ENCODE measurements around the gene RIN2.
"Not testable (repeated sequence)": the region's sequence is repeated elsewhere in the genome, so short reads cannot be mapped to it uniquely, and the experiment has no call there.

RIN2 gene

GRCh38 chr20:19747903-19748302 is 10.2 kb upstream of the RIN2 start:
- Histone ChIP-seq H3K36me3 (no peaks in the 10 kb centered on the region), H3K4me3 (ENCODE audit: low read depth, low read length) (no peak overlapping the region), H3K9me3 (no peaks in the 10 kb centered on the region; the same call in none of the 2 replicates), H3K27me3 (peaks cover 20% of the 10 kb centered on the region), H3K4me1 (no peaks in the 10 kb centered on the region)
- DNase-seq, result no peak
- no peak for TF ChIP-seq CTCF (IDR thresholded peaks at IDR 0.05; ENCODE audit: low read depth, low read length)

- no peak for TF ChIP-seq CTCF (IDR thresholded peaks at IDR 0.05; ENCODE audit: low read depth, low read length)
- no peaks in the 10 kb centered on the region; the same call in none of the 2 replicates for H3K9me3 ChIP-seq
- H3K4me3 ChIP-seq (ENCODE audit: low read depth, low read length), result no peak overlapping the region
- H3K27me3 ChIP-seq, result peaks cover 25% of the 10 kb centered on the region
- no peaks in the 10 kb centered on the region for H3K36me3 ChIP-seq
- no peak for DNase-seq
- no peaks in the 10 kb centered on the region for H3K4me1 ChIP-seq
These were observed 9.4 kb upstream of the RIN2 start for GRCh38 chr20:19748681-19749080.

- no peak for TF ChIP-seq CTCF (IDR thresholded peaks at IDR 0.05; ENCODE audit: low read depth, low read length)
- H3K27me3 ChIP-seq, result peaks cover 26% of the 10 kb centered on the region
- DNase-seq, result no peak
- no peak overlapping the region for H3K4me3 ChIP-seq (ENCODE audit: low read depth, low read length)
- H3K4me1 ChIP-seq, result no peaks in the 10 kb centered on the region
- no peaks in the 10 kb centered on the region; the same call in 1 of the 2 replicates for H3K9me3 ChIP-seq
- H3K36me3 ChIP-seq, result no peaks in the 10 kb centered on the region
These were observed 8.4 kb upstream of the RIN2 start for GRCh38 chr20:19749618-19750071.

GRCh38 chr20:19750101-19750606 is 7.9 kb upstream of the RIN2 start:
- Histone ChIP-seq H3K4me1 (no peaks in the 10 kb centered on the region), H3K4me3 (ENCODE audit: low read depth, low read length) (no peak overlapping the region), H3K27me3 (peaks cover 24% of the 10 kb centered on the region), H3K9me3 (no peaks in the 10 kb centered on the region; the same call in 1 of the 2 replicates), H3K36me3 (no peaks in the 10 kb centered on the region)
- TF ChIP-seq CTCF (IDR thresholded peaks at IDR 0.05; ENCODE audit: low read depth, low read length), result no peak
- no peak for DNase-seq

- TF ChIP-seq CTCF (IDR thresholded peaks at IDR 0.05; ENCODE audit: low read depth, low read length), result no peak
- no peaks in the 10 kb centered on the region for H3K4me1 ChIP-seq
- no peaks in the 10 kb centered on the region for H3K9me3 ChIP-seq
- DNase-seq, result peak; percentile 16
- peaks cover 25% of the 10 kb centered on the region for H3K27me3 ChIP-seq
- no peak overlapping the region for H3K4me3 ChIP-seq (ENCODE audit: low read depth, low read length)
- no peaks in the 10 kb centered on the region for H3K36me3 ChIP-seq
These were observed 7.0 kb upstream of the RIN2 start for GRCh38 chr20:19750907-19751636.

GRCh38 chr20:19754201-19754600 is 3.9 kb upstream of the RIN2 start:
- H3K27me3 ChIP-seq, result peaks cover 53% of the 10 kb centered on the region

More at GRCh38 chr20:19754201-19754600, 3.9 kb upstream of the RIN2 start:
- H3K4me1 ChIP-seq; H3K9me3 ChIP-seq; DNase-seq; H3K36me3 ChIP-seq; H3K4me3 ChIP-seq (ENCODE audit: low read depth, low read length): not testable (repeated sequence)
